ENCODE measurements around the gene SLC37A1. TPM values are rescaled to one million over a fixed set of nuclear protein-coding genes. Genes with fewer than 3 reads are reported as not detected.
"Not testable (repeated sequence)": the region's sequence is repeated elsewhere in the genome, so short reads cannot be mapped to it uniquely, and the experiment has no call there.

SLC37A1 gene
- total RNA-seq, 6 donors from 2014 or later = 20.8 to 70.2 (median 36.8) TPM

DNA sequence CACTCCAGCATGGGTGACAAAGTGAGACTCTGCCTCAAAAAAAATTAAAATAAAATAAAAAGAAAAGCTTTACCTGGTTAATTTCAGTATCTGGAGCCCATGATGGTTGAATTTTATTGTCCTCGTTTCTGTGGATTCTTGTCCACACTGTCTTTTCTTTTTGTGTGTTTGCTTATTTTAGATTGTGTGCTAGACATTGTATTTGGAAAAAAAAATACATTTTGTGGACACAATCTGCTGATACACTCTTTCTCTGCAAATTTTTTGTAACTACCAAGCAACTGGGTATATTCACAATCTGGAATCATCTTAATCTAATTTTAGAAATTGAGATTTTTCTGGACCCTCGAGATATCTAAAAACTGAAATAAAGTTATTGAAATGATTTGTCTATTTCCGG is 98.2 kb downstream of the SLC37A1 start:
- Histone ChIP-seq H3K27ac (no peak overlapping the region), H3K36me3 (no peaks in the 10 kb centered on the region), H3K27me3 (no peaks in the 10 kb centered on the region), H3K4me1 (peaks cover 0 to 9% (median 3%) of the 10 kb centered on the region in 4 donors), H3K4me3 (no peak overlapping the region), H3K9me3 (no peaks in the 10 kb centered on the region)
- TF ChIP-seq POLR2A (IDR thresholded peaks at IDR 0.05) (no peak), POLR2AphosphoS5 (IDR thresholded peaks at IDR 0.05) (no peak), EP300 (IDR thresholded peaks at IDR 0.05) (no peak)
- TF ChIP-seq, protein P1, sequence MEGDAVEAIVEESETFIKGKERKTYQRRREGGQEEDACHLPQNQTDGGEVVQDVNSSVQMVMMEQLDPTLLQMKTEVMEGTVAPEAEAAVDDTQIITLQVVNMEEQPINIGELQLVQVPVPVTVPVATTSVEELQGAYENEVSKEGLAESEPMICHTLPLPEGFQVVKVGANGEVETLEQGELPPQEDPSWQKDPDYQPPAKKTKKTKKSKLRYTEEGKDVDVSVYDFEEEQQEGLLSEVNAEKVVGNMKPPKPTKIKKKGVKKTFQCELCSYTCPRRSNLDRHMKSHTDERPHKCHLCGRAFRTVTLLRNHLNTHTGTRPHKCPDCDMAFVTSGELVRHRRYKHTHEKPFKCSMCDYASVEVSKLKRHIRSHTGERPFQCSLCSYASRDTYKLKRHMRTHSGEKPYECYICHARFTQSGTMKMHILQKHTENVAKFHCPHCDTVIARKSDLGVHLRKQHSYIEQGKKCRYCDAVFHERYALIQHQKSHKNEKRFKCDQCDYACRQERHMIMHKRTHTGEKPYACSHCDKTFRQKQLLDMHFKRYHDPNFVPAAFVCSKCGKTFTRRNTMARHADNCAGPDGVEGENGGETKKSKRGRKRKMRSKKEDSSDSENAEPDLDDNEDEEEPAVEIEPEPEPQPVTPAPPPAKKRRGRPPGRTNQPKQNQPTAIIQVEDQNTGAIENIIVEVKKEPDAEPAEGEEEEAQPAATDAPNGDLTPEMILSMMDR (IDR thresholded peaks at IDR 0.05) = no peak
- no peak for ATAC-seq (ENCODE audit: low FRiP score in 2 of 2)
- no peak for DNase-seq
- 92 to 94% methylated on average over 3 of the region's 3 CpGs for WGBS, 2 donors

DNA sequence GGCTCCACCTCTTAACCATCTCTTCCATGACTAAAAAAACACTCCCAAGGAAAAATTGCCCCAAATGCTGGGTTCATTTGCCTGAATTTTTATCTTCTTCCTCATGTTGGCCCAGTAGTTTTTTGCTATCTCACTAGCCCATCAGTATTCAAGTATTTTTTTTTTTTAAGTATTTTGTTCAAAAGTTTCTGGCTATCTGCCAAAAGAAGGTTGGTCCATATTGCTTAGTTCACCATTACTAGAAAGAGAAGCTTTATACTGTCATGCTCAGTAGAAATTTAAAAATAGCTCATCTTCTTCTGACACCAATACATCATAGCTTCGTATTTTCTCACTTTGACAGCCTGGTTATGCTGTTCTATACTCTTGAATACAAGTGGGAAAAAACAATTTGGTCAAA is 98.7 kb downstream of the SLC37A1 start:
- no peak for TF ChIP-seq EP300 (IDR thresholded peaks at IDR 0.05)
- TF ChIP-seq, protein P1 (IDR thresholded peaks at IDR 0.05) = no peak
- no peak for TF ChIP-seq POLR2A (IDR thresholded peaks at IDR 0.05)
- Histone ChIP-seq H3K27ac (no peak overlapping the region), H3K4me1 (peaks cover 0 to 12% (median 3%) of the 10 kb centered on the region in 4 donors), H3K4me3 (no peak overlapping the region), H3K27me3 (no peaks in the 10 kb centered on the region), H3K9me3 (no peaks in the 10 kb centered on the region), H3K36me3 (no peaks in the 10 kb centered on the region)
- WGBS, 2 donors = 89 to 100% methylated on average over 1 of the region's 1 CpG
- ATAC-seq (ENCODE audit: low FRiP score in 2 of 2) (no peak), DNase-seq (no peak)

DNA sequence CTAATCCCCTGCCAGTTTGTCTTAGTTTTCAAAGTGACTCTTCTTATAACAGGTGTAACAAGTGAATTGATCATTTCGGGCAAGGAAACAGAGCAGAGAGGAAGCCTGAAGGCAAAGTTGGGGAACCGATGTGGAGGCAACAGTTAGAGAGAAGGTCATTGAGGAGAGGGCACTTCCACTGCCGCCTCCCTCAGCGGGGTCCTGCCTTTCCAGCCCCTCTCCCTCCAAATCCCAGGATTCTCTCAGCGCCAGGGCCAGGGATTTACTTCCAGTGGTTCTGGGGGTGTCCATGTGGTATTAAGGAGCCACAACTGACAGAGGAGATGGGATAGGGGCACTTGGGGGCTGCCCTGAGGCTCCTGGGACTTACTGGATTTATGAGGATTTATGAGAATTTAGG is 100.1 kb downstream of the SLC37A1 start:
- no peak for ATAC-seq (ENCODE audit: low FRiP score in 2 of 2)
- H3K4me3 ChIP-seq = peak overlapping the region in 2 of 4 donors; percentile 29 to 33

DNA sequence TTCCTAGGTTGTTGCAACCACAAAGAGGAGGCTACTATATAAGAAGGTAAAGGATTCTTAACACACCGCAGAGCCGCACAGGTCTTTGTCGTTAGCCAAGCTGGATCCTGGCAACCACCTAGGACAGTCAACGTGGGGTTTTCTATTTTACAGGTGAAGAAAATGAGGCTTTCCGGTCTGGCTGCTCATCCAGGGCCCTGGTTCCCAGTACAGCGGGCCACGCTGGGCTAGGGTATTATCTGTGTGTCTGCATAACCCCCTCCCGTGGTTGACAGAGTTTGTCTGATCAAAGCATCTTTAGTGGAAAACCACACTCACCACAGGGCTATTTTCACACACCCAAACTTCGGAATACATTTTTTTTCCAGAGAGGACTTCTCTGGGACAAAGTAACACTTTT is 100.7 kb downstream of the SLC37A1 start:
- Histone ChIP-seq H3K36me3 (no peaks in the 10 kb centered on the region), H3K27me3 (no peaks in the 10 kb centered on the region), H3K27ac (peak overlapping the region; percentile 40 to 80 (median 62)), H3K4me1 (peaks cover 0 to 12% (median 3%) of the 10 kb centered on the region in 4 donors), H3K9me3 (no peaks in the 10 kb centered on the region), H3K4me3 (peak overlapping the region in 3 of 4 donors; percentile 29 to 41 (median 33))
- ATAC-seq (ENCODE audit: low FRiP score in 2 of 2) (no peak), DNase-seq (peak in 1 of 2 donors; percentile 23)
- TF ChIP-seq POLR2AphosphoS5 (IDR thresholded peaks at IDR 0.05) = no peak
- TF ChIP-seq EP300 (IDR thresholded peaks at IDR 0.05) = no peak
- TF ChIP-seq, protein P1 (IDR thresholded peaks at IDR 0.05) = no peak
- no peak for TF ChIP-seq POLR2A (IDR thresholded peaks at IDR 0.05)
- WGBS, 2 donors = 53 to 61% methylated on average over 9 of the region's 9 CpGs

More for the DNA sequence above, 100.1 kb downstream of the SLC37A1 start:
- TF ChIP-seq EP300 (IDR thresholded peaks at IDR 0.05) (no peak), POLR2A (IDR thresholded peaks at IDR 0.05) (no peak), POLR2AphosphoS5 (IDR thresholded peaks at IDR 0.05) (no peak)
- TF ChIP-seq, protein P1 (IDR thresholded peaks at IDR 0.05) = no peak
- 83 to 93% methylated on average over 5 of the region's 5 CpGs for WGBS, 2 donors
- no peak overlapping the region for H3K27ac ChIP-seq
- no peaks in the 10 kb centered on the region for H3K9me3 ChIP-seq
- H3K36me3 ChIP-seq = no peaks in the 10 kb centered on the region
- H3K4me1 ChIP-seq = peaks cover 0 to 12% (median 3%) of the 10 kb centered on the region in 4 donors
- DNase-seq = peak in 1 of 2 donors; percentile 14
- no peaks in the 10 kb centered on the region for H3K27me3 ChIP-seq

DNA sequence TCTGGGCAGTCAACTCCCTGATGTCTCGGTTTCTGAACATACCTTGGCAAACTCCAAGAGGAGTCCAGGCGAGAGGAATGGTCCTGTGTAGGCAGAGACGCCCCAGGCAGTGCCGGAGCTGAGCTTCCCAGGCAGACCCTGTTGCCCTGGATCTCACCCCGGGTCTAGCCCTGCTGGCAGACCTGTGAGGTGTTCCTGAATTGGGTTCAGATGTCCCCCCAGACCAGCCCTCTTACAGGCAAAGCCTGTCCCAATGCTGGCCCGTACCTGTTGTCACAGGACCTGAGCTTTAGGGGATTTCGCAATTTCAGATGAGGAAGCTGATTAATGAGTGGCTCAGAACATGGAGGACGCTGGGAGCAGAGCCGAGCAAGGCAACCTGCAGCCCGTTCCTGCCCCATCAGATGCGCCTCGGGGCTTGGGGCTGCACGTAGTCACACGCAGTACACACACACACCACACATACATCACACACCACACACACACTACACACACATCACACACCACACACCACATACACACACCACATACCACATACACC is 101.2 kb downstream of the SLC37A1 start:
- TF ChIP-seq, protein P1 (IDR thresholded peaks at IDR 0.05) = no peak
- TF ChIP-seq POLR2A (IDR thresholded peaks at IDR 0.05) (peak in 2 of 4 donors; percentile 41 to 55), POLR2AphosphoS5 (IDR thresholded peaks at IDR 0.05) (peak in 1 of 2 donors; percentile 31)
- no peaks in the 10 kb centered on the region for H3K36me3 ChIP-seq
- 24 to 25% methylated on average over 13 to 14 of the region's 14 CpGs for WGBS, 2 donors
- peak in 1 of 2 donors; percentile 68 for DNase-seq
- peaks cover 0 to 12% (median 3%) of the 10 kb centered on the region in 4 donors for H3K4me1 ChIP-seq
- H3K4me3 ChIP-seq = peak overlapping the region in 3 of 4 donors; percentile 29 to 41 (median 33)
- no peaks in the 10 kb centered on the region for H3K9me3 ChIP-seq
- ATAC-seq (ENCODE audit: low FRiP score in 2 of 2) = peak; percentile 47 to 78
- H3K27me3 ChIP-seq = no peaks in the 10 kb centered on the region
- H3K27ac ChIP-seq = peak overlapping the region; percentile 40 to 80 (median 62)

DNA sequence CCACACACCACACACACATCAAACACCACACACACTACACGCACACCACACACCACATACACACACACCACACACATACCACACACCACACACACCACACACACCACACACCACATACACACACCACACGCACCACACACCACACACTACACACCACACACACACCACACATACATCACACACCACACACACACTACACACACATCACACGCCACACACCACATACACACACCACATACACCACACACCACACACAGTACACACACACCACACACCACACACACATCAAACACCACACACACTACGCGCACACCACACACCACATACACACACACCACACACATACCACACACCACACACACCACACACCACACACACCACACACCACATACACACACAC is 101.7 kb downstream of the SLC37A1 start:
- WGBS, 2 donors = 73 to 83% methylated on average over 2 to 5 of the region's 5 CpGs
- not testable (repeated sequence) for H3K27me3 ChIP-seq; DNase-seq; H3K36me3 ChIP-seq; H3K9me3 ChIP-seq; H3K4me3 ChIP-seq; ATAC-seq (ENCODE audit: low FRiP score in 2 of 2)
- Histone ChIP-seq H3K4me1 (peaks cover 0 to 12% (median 3%) of the 10 kb centered on the region in 4 donors), H3K27ac (peak overlapping the region in 1 of 4 donors; percentile 80)
